Stimulated activated CD8-positive, alpha-beta memory T cell treated with anti-CD3 and anti-CD28 coated beads, Interleukin-15, amount 100 ng/mL, for 4 hours (primary cell): ENCODE data around the gene TTC36.
"Not testable (repeated sequence)": the region's sequence is repeated elsewhere in the genome, so short reads cannot be mapped to it uniquely, and the experiment has no call there.

Experiments
- DNase-seq, 2 donors: peaks; one replicate each; pipeline ENCODE4 v3.0.0-alpha.2; 2020; ENCODE audit warnings: low read depth in 2 of 2

Gene TTC36

DNA sequence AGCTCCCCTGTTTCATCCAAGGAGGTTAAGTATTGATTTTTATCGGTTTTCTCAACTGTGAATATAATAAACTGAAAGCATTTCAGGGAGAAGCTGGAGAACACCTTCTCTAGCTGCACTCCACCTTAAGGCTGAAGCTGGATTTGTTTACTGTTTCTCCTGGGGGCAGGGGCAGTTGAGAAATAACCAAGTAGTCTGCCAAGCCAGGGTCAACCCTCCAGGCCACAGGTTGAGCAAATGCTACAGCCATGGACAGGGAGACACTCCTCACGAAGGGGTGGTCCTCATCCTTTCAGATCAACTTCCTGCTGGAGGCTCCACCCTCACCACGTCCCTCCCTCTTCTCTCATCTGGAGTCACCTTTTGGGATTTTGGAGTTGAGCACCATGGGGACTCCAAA lies at the start of gene TTC36:
Gene TTC36 (plus strand): TSS at position 366 of the 400 bp plus-strand sequence. CDS start 21 bp downstream, at position 387.
- DNase-seq: no peak

- DNase-seq: not testable (repeated sequence)
These were observed 46.0 kb upstream of the TTC36 start for GRCh38 chr11:118481238-118481637.

GRCh38 chr11:118484405-118484804 lies 42.9 kb upstream of the TTC36 start:
- DNase-seq: no peak

GRCh38 chr11:118485273-118485672 lies 42.0 kb upstream of the TTC36 start:
- DNase-seq: no peak

DNA sequence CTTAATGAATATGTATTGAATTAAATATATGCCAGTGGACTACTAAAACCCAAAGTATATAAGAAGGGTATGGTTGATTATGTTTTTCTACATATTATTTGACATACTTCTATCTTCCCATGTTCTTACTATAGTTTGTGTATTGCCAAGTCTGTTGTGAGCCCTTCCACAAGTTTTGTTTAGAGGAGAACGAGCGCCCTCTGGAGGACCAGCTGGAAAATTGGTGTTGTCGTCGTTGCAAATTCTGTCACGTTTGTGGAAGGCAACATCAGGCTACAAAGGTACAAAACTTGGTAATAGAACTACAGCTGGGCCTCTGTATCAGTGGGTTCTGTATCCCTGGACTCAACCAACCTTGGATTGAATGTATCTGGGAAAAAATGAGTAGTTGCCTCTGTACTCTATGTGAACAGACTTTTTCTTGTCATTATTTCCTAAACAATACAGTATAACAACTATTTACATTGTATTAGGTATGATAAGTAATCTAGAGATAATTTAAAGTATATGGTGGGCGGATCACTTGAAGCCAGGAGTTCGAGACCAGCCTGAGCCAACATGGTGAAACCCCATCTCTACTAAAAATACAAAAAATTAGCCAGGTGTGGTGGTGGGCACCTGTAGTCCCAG lies 38.7 kb upstream of the TTC36 start:
- DNase-seq: peak; percentile 44 to 47

DNA sequence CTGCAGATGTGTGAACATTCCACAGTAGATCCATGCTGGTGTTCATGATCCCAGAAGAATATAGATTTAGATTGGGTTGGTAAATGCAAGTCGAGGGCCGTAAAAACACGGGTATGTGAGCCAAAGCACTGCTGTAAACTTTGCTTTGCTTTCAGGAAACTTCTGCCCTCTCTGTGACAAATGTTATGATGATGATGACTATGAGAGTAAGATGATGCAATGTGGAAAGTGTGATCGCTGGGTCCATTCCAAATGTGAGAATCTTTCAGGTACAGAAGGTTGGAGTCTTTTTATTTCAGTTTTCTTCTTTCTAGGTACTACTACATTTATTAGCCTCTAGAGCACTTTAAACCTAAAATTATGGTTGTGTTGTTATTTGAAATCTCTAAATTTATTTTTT lies 36.2 kb upstream of the TTC36 start:
- no peak for DNase-seq

DNA sequence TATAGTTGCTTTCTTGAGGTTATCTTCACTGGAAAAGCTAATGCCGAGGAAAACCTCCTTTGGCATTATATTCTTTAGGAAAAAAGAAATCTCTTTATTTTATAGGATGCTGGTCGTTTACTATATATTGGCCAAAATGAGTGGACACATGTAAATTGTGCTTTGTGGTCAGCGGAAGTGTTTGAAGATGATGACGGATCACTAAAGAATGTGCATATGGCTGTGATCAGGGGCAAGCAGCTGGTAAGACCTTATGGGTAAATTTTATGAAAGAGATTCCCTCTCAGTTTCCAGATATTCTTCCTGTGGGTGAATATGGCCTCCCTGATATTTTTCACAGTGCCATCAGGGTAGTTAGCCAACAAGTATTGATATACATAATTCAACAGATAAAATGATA lies 29.4 kb upstream of the TTC36 start:
- DNase-seq: no peak

DNA sequence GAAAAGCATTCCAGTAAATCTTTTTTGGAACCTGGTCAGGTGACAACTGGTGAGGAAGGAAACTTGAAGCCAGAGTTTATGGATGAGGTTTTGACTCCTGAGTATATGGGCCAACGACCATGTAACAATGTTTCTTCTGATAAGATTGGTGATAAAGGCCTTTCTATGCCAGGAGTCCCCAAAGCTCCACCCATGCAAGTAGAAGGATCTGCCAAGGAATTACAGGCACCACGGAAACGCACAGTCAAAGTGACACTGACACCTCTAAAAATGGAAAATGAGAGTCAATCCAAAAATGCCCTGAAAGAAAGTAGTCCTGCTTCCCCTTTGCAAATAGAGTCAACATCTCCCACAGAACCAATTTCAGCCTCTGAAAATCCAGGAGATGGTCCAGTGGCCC lies 24.1 kb upstream of the TTC36 start:
- no peak for DNase-seq

DNA sequence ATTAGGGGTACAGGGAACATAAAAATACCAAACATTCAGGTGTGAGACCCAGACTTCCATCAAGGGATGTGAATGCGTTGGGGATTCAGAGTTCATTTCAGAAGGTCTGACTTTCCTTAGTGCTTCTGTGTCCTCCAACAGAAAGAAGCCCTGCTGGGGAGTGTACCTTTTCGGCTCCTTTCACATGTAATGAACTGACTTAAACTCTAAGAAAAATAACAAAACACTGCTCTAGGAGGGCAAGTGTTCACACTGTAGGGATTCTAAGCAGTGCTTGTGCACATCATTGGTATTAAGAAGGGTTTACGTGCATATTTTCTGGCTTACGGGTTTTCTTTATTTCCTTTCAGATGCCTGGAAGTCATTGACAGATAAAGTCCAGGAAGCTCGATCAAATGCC lies 15.7 kb upstream of the TTC36 start:
- DNase-seq: no peak

- DNase-seq: no peak
These were observed 13.2 kb upstream of the TTC36 start for GRCh38 chr11:118514103-118514502.

DNA sequence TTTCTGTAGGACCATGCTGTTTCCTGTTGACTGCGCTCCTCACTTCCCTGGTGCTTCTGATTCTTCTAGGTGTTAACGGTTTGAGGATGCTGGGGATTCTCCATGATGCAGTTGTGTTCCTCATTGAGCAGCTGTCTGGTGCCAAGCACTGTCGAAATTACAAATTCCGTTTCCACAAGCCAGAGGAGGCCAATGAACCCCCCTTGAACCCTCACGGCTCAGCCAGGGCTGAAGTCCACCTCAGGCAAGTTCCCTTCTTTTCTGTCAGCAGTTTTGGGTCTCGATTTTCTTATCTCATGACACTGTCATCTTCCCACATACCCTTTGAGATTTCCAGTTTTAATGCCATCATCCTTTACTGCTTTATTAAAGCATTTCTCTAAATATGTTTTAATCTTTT lies 7.7 kb upstream of the TTC36 start:
- DNase-seq: no peak

DNA sequence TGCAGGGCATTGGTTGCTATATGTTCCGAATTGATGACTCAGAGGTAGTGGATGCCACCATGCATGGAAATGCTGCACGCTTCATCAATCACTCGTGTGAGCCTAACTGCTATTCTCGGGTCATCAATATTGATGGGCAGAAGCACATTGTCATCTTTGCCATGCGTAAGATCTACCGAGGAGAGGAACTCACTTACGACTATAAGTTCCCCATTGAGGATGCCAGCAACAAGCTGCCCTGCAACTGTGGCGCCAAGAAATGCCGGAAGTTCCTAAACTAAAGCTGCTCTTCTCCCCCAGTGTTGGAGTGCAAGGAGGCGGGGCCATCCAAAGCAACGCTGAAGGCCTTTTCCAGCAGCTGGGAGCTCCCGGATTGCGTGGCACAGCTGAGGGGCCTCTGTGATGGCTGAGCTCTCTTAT lies 5.4 kb upstream of the TTC36 start:
- DNase-seq: no peak

- no peak for DNase-seq
These were observed 4.7 kb upstream of the TTC36 start for GRCh38 chr11:118522571-118523072.

DNA sequence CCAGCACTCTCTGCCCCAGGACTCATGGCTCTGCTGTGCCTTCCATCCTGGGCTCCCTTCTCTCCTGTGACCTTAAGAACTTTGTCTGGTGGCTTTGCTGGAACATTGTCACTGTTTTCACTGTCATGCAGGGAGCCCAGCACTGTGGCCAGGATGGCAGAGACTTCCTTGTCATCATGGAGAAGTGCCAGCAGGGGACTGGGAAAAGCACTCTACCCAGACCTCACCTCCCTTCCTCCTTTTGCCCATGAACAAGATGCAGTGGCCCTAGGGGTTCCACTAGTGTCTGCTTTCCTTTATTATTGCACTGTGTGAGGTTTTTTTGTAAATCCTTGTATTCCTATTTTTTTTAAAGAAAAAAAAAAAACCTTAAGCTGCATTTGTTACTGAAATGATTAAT lies 2.9 kb upstream of the TTC36 start:
- no peak for DNase-seq

DNA sequence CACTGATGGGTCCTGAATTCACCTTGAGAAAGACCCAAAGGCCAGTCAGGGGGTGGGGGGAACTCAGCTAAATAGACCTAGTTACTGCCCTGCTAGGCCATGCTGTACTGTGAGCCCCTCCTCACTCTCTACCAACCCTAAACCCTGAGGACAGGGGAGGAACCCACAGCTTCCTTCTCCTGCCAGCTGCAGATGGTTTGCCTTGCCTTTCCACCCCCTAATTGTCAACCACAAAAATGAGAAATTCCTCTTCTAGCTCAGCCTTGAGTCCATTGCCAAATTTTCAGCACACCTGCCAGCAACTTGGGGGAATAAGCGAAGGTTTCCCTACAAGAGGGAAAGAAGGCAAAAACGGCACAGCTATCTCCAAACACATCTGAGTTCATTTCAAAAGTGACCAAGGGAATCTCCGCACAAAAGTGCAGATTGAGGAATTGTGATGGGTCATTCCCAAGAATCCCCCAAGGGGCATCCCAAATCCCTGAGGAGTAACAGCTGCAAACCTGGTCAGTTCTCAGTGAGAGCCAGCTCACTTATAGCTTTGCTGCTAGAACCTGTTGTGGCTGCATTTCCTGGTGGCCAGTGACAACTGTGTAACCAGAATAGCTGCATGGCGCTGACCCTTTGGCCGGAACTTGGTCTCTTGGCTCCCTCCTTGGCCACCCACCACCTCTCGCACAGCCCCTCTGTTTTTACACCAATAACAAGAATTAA lies 2.4 kb upstream of the TTC36 start:
- DNase-seq: no peak

DNA sequence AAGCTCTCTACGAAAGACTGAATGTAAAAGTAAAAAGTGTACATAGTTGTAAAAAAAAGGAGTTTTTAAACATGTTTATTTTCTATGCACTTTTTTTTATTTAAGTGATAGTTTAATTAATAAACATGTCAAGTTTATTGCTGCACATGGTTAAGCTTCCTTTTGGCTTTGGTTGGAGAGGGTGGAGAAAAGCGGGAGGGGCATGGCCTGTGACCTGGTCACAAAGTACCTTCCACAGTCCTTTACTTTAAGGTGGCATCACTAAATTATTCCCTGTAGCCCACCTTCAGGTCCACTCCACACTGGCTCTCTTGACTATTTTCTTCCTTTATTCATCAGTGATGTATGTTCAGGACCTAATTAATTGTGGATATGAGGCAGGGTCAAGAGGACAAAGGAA lies 586 bp upstream of the TTC36 start:
- no peak for DNase-seq

DNA sequence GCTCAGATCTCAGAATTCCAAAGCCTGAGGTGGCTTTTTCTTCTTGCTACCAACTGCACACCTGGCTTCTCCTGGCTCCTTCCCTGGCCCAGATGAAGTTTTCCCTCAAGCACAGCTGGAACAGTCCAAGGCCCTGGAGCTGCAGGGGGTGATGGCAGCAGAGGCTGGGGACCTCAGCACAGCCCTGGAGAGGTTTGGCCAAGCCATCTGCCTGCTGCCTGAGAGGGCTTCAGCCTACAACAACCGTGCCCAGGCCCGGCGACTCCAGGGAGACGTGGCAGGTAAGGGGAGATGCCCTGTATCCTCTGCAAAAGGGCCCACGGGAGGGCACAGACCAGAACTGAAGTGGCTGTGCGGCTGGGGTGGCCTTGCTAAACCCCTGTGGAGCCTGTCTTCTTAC lies 1.2 kb downstream of the TTC36 start:
- no peak for DNase-seq

GRCh38 chr11:118529584-118530175 lies 2.4 kb downstream of the TTC36 start:
- no peak for DNase-seq

DNA sequence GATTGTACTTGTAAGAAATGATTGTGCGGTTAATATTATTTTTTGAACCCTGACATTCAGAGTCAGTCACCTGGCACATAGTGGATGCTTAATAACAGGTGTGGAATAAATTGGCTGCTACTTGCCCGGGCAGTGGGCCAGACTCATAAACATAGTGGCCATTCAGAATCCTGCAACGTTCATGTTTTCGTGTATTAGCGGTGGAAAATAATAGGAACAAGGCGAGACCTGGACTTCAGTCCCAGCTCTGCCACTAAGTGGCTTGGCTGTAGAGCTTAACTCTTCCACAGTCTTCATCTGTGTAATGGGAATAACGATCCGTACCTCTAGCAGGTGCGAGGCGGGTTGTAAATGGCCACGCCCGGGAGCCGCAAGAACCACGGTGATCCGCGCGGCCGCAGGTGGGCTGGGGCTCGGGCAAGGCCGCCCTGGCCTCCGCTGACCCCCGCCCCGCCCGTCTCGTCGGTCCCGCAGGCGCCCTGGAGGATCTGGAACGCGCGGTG lies 3.0 kb downstream of the TTC36 start:
- DNase-seq: no peak

GRCh38 chr11:118530683-118531596 lies 3.7 kb downstream of the TTC36 start, which contains the start of gene TMEM25:
TMEM25 (plus strand) TSS chr11:118531192; CDS start chr11:118531802, 610 bp downstream.
- DNase-seq: peak; percentile 45 to 56

DNA sequence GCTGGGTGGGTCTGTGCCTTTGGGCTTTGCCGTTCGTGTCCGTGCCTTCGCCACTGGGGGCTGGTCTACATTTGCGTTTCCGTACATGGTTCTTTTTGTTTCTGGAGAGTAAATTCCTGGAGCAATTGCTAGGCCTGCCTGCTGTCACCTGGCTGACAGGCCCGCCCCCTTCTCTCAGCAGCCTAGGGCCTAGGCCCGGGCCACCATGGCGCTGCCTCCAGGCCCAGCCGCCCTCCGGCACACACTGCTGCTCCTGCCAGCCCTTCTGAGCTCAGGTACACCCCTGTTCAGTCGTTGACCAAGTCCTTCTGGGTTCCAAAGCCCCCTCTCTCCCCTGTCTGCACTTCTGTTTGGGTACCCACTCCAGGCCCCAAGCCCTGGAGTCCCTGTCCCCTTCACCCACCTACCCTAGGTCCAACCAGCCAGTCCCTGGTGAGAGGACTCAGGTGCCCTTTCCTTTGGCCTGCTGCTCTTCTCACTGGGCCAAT lies 4.4 kb downstream of the TTC36 start:
- no peak for DNase-seq
